GM12801 (cell line): ENCODE measurements around the gene GRM8.

ENCODE experiments used
- TF ChIP-seq, protein P1 (sequence below): IDR thresholded peaks from one replicate; pipeline ENCODE4 v1.5.1; 2011; ENCODE audit warnings: control low read depth; ENCODE audit not compliant: insufficient read length; ENCODE audit errors: extremely low read depth

The GRM8 gene

DNA sequence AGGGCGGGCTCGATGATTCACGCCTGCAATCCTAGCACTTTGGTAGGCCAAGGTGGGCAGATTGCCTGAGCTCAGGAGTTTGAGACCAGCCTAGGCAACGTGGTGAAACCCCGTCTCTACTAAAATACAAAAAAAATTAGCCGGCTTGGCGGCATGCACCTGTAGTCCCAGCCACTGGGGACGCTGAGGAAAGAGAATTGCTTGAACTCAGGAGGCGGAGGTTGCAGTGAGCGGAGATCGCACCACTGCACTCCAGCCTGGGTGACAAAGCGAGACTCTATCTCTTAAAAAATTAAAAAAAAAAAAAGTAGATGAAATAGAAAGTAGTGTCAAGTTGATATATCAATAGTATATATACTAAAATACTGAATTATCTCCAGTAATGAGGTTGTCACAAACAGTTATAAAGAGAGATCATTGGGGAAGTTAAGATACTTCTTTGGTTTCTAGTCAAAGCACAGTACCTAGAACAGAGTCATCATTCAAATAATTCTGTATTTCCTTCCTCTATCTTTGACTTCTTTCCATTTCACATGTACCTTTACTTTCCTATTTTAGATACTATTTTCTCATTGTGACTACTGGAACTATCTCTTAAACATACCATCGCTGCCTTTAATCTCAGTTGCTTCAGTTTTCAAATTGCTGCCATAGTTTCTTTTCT is 491.7 kb downstream of the GRM8 start:
- TF ChIP-seq, protein P1, sequence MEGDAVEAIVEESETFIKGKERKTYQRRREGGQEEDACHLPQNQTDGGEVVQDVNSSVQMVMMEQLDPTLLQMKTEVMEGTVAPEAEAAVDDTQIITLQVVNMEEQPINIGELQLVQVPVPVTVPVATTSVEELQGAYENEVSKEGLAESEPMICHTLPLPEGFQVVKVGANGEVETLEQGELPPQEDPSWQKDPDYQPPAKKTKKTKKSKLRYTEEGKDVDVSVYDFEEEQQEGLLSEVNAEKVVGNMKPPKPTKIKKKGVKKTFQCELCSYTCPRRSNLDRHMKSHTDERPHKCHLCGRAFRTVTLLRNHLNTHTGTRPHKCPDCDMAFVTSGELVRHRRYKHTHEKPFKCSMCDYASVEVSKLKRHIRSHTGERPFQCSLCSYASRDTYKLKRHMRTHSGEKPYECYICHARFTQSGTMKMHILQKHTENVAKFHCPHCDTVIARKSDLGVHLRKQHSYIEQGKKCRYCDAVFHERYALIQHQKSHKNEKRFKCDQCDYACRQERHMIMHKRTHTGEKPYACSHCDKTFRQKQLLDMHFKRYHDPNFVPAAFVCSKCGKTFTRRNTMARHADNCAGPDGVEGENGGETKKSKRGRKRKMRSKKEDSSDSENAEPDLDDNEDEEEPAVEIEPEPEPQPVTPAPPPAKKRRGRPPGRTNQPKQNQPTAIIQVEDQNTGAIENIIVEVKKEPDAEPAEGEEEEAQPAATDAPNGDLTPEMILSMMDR = no peak

DNA sequence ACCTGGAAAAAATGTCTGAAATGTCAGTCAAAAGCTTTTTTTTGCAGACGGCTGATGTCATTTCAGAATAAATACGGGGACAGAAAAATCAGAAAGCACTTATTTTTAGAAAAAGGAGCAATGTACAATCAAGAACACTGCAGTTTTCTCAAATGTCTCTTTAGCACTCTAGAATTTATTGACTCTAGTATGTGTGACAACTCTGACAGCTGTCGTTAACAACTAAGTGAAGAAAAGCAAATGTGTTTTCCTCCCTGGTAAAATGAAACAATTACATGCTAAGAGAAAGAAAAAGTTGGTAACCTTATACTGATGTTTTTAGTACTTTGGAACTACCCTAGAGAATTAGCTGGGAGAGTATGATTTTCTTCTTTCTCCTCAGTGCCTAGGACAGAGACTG is 497.4 kb downstream of the GRM8 start:
- TF ChIP-seq, protein P1 = no peak

DNA sequence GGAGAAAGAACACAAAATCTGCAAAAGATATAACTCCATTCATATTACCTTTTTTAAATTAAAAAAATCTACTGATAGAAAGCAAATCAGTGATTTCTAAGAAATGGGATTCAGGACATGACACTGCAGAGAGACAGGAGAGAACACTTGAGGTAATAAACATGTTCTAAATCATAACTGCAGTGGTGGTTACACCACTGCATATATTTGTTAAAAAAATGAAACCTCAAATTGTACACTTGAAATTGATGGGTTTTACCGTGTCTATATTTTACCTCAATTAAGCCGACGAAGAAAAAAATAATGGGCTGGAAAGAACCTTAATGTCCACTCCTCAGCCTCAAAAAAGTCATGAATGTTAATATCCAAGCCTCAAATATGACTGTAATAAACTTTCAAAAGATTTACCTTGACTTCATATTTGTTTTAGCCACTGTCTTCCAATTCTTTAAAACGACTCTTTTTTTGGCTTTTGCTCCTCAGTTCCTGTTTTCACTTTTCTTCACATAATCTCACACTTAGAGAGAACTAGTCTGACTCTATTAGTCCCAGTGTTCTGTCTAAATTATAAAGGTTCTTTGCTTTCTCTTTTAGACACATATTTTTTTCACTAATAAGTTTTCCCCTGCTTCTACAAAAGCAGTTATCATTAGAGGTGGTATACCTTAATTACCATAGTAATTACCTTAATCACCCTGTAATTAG is 502.4 kb downstream of the GRM8 start:
- TF ChIP-seq, protein P1 = no peak

DNA sequence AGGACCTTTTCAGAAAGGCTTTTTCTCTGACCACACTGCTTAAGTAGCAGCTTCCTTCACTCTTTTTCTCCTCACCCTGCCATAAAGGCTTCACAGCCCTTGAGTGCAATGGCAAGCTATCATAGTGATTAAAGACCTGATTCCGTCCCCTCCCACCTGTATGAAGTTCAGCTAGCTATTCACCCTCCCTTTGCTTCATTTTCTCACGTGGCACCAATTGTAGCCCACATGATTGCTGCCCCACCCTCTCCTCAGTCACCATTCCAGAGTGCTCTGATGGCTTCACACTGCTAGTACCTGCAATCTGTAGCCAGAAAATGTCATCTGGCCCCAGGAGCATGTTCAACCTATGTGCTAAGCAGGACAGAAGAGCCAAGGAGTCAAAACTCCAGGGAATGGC is 523.8 kb downstream of the GRM8 start:
- TF ChIP-seq, protein P1 = no peak

DNA sequence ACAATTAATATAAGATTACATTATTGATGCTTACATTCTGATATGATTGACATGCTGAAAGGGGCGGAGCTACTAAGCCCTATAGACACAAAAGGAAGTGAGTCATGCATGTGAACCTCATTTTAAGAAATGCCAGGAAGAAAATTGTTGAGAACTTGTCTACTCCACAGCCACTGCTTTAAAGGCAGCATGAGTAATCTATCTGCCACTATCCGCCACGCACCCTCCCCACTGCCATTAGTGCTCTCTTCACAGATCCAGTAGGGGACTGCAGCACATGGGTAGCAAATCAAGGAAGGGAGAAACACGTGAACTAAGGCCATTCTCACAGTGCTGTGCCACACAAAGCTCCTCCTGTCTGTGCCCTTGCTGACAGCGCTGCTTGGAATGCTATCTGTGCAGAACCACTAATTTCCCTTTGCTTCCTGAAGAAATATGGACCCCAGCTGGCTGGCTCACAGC is 524.8 kb downstream of the GRM8 start:
- TF ChIP-seq, protein P1 = no peak

DNA sequence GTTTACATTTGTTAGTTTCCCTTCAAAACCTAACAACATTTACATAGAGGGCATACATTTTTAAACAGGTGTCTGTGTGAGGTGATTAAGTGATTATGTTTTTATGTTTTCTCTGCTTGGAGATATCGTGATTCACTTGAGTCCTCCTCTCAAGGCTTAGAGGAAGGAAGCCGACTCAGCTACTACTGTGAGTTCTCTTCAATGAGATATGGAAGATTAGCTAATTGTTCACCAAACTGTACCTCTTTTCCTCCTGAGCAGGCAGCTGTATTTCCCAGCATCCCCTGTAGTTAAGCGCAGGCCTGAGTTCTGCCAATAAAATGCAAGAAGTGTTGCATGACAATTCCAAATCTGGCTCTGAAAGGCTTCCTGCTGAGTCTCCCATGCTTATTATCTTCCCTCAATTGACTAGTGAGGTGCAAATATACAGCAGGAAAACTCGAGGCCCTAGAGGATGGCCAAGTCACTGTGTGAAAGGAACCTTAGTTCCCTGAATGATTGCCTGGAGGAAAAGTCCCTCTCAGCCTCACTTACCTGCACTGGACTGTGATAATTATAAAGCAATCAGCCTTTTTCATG is 528.7 kb downstream of the GRM8 start:
- TF ChIP-seq, protein P1 = no peak

DNA sequence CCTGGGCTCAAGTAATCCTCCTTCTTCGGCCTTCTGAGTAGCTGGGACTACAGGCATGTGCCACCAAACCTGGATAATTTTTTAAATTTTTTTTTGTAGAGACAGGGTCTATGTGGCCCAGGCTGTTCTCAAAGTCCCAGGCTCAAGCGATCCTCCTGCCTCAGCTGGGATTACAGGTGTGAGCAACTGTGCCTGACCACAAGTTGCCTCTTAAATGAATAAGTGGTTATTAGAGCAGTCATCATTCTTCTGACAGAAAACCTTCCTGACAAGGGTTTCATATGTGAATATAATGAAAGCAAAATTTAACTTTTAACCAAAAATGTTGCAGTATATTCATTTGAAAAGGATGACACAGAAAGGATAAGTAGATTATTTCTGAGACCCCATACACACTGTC is 532.5 kb downstream of the GRM8 start:
- TF ChIP-seq, protein P1 = no peak
